Measurements from ENCODE around the gene WNT3. TPM values are rescaled to one million over a fixed set of nuclear protein-coding genes. Genes with fewer than 3 reads are reported as not detected.

The WNT3 gene
- total and polyA plus RNA-seq, 2 donors (not counting 1 experiment from before 2014, with no cell fraction given), result 0.86 to 1.4 TPM

- Histone ChIP-seq H3K4me2 (replicated peaks; ENCODE audit: low read depth, low read length, poor library complexity, severe bottlenecking) (peak overlapping the region; percentile 93), H3K36me3 (replicated peaks in 1 of 2; ENCODE audit: control extremely low read depth in 1 of 2, control insufficient read depth in 1 of 2, extremely low read depth in 1 of 2, insufficient read depth in 2 of 2, low read length in 1 of 2) (no peaks in the 10 kb centered on the region), H3K4me1 (ENCODE audit: control insufficient read depth in 2 of 2, insufficient read depth in 2 of 2, low read length in 2 of 2) (peaks cover 47 to 60% of the 10 kb centered on the region in 2 donors), H3K27me3 (replicated peaks in 1 of 4; ENCODE audit: control extremely low read depth in 1 of 4, control insufficient read depth in 3 of 4, insufficient read depth in 4 of 4, low read length in 3 of 4) (peaks cover 0 to 94% (median 56%) of the 10 kb centered on the region in 4 experiments), H2AFZ (ENCODE audit: insufficient read depth, low read depth, low read length, poor library complexity, severe bottlenecking) (peak overlapping the region; percentile 75), H4K20me1 (ENCODE audit: control insufficient read depth, insufficient read depth, low read length, poor library complexity, severe bottlenecking) (no peaks in the 10 kb centered on the region), H3K79me2 (ENCODE audit: control insufficient read depth, insufficient read depth, low read length) (no peaks in the 10 kb centered on the region), H3K9ac (ENCODE audit: low read length) (peak overlapping the region; percentile 73), H3K9me3 (ENCODE audit: control extremely low read depth in 1 of 3, control insufficient read depth in 2 of 3, insufficient read depth in 1 of 3, low read length in 2 of 3) (peaks cover 0 to 33% (median 0%) of the 10 kb centered on the region in 3 donors), H3K27ac (ENCODE audit: low read length in 2 of 2) (no peak overlapping the region), H3K4me3 (ENCODE audit: control extremely low read depth in 1 of 5, extremely low read depth in 1 of 5, insufficient read depth in 1 of 5, low read depth in 2 of 5, low read length in 4 of 5) (peak overlapping the region in 4 of 5 experiments; percentile 42 to 72 (median 60))
- H3K27me3 Mint-ChIP-seq, result peaks cover 61% of the 10 kb centered on the region
- intact Hi-C loops (cut with micrococcal nuclease), result no loop called here
- TF ChIP-seq CTCF (IDR thresholded peaks at IDR 0.05) (no peak), EZH2 (IDR thresholded peaks at IDR 0.05; ENCODE audit: borderline replicate concordance, insufficient read depth, low read depth, low read length, poor library complexity, severe bottlenecking) (peak; percentile 63)
- H3K27ac Mint-ChIP-seq, result no peak overlapping the region
- ATAC-seq (ENCODE audit: low read depth), result no peak
- 4% methylated on average over 70 of the region's 72 CpGs for WGBS (ENCODE audit: insufficient coverage)
- H3K4me1 Mint-ChIP-seq, result peaks cover 39% of the 10 kb centered on the region
- H3K9me3 Mint-ChIP-seq (ENCODE audit: insufficient read depth), result no peaks in the 10 kb centered on the region
- H3K4me3 Mint-ChIP-seq, result peak overlapping the region; percentile 89
- ChIA-PET POLR2A (interaction anchor here (0.5 kb wide), 1 partner anchor 1138 kb away, joined by 8 read pairs; no protein-coding TSS in a partner anchor), CTCF (interaction anchor here (0.8 to 1.5 kb wide), 2 partner anchors 10 to 35 kb away, joined by 3 to 4 read pairs; no protein-coding TSS in a partner anchor)
- peak; percentile 56 for DNase-seq
Measured at GRCh38 chr17:46818929-46819859, 702 bp upstream of the WNT3 start.

GRCh38 chr17:46817901-46818209 is 637 bp downstream of the WNT3 start:
- WGBS (ENCODE audit: insufficient coverage), result 5% methylated on average over 2 of the region's 5 CpGs

More at GRCh38 chr17:46817901-46818209, 637 bp downstream of the WNT3 start:
- H3K9ac ChIP-seq (ENCODE audit: low read length), result no peak overlapping the region
- peaks cover 0 to 97% (median 59%) of the 10 kb centered on the region in 4 experiments for H3K27me3 ChIP-seq (replicated peaks in 1 of 4; ENCODE audit: control extremely low read depth in 1 of 4, control insufficient read depth in 3 of 4, insufficient read depth in 4 of 4, low read length in 3 of 4)
- H3K9me3 ChIP-seq (ENCODE audit: control extremely low read depth in 1 of 3, control insufficient read depth in 2 of 3, insufficient read depth in 1 of 3, low read length in 2 of 3), result peaks cover 0 to 33% (median 0%) of the 10 kb centered on the region in 3 donors
- no peak overlapping the region for H2AFZ ChIP-seq (ENCODE audit: insufficient read depth, low read depth, low read length, poor library complexity, severe bottlenecking)
- peak overlapping the region; percentile 93 for H3K4me2 ChIP-seq (replicated peaks; ENCODE audit: low read depth, low read length, poor library complexity, severe bottlenecking)
- no peak overlapping the region for H3K4me3 ChIP-seq (ENCODE audit: control extremely low read depth in 1 of 5, extremely low read depth in 1 of 5, insufficient read depth in 1 of 5, low read depth in 2 of 5, low read length in 4 of 5)
- intact Hi-C loops (cut with micrococcal nuclease), result no loop called here
- Mint-ChIP-seq H3K9me3 (ENCODE audit: insufficient read depth) (no peaks in the 10 kb centered on the region), H3K27me3 (peaks cover 75% of the 10 kb centered on the region), H3K4me1 (peaks cover 39% of the 10 kb centered on the region), H3K4me3 (peak overlapping the region; percentile 70), H3K27ac (no peak overlapping the region)
- ATAC-seq (ENCODE audit: low read depth) (no peak), DNase-seq (no peak)
- CTCF ChIA-PET, result no interaction called here
- POLR2A ChIA-PET, result no interaction called here
- H3K27ac ChIP-seq (ENCODE audit: low read length in 2 of 2), result no peak overlapping the region
- peaks cover 47 to 60% of the 10 kb centered on the region in 2 donors for H3K4me1 ChIP-seq (ENCODE audit: control insufficient read depth in 2 of 2, insufficient read depth in 2 of 2, low read length in 2 of 2)
- no peaks in the 10 kb centered on the region for H4K20me1 ChIP-seq (ENCODE audit: control insufficient read depth, insufficient read depth, low read length, poor library complexity, severe bottlenecking)
- TF ChIP-seq CTCF (IDR thresholded peaks at IDR 0.05) (no peak), EZH2 (IDR thresholded peaks at IDR 0.05; ENCODE audit: borderline replicate concordance, insufficient read depth, low read depth, low read length, poor library complexity, severe bottlenecking) (no peak)
- no peaks in the 10 kb centered on the region for H3K79me2 ChIP-seq (ENCODE audit: control insufficient read depth, insufficient read depth, low read length)
- H3K36me3 ChIP-seq (replicated peaks in 1 of 2; ENCODE audit: control extremely low read depth in 1 of 2, control insufficient read depth in 1 of 2, extremely low read depth in 1 of 2, insufficient read depth in 2 of 2, low read length in 1 of 2), result no peaks in the 10 kb centered on the region
